ENCODE results near the gene SYNE4.

SYNE4 gene

DNA sequence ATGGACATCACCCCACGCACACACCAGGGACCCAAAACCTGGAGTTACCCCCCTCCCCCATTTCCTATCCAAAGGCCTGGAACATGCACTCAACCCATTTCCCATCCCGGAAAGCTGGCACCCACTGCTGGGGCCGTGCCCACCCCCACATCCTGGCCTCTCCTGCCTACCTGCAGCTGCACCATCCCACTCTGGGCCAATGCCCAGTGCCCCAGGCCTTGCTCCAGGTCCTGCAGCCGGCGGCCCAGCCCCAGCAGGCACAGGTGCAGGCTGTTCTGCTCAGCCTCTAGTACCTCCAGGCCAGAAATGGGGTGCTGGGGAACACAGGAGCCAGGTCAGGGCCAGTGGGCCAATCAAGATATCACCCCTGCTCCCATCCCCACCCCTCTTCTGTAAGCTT lies 1.7 kb downstream of the SYNE4 start:
- TF ChIP-seq, protein P1, sequence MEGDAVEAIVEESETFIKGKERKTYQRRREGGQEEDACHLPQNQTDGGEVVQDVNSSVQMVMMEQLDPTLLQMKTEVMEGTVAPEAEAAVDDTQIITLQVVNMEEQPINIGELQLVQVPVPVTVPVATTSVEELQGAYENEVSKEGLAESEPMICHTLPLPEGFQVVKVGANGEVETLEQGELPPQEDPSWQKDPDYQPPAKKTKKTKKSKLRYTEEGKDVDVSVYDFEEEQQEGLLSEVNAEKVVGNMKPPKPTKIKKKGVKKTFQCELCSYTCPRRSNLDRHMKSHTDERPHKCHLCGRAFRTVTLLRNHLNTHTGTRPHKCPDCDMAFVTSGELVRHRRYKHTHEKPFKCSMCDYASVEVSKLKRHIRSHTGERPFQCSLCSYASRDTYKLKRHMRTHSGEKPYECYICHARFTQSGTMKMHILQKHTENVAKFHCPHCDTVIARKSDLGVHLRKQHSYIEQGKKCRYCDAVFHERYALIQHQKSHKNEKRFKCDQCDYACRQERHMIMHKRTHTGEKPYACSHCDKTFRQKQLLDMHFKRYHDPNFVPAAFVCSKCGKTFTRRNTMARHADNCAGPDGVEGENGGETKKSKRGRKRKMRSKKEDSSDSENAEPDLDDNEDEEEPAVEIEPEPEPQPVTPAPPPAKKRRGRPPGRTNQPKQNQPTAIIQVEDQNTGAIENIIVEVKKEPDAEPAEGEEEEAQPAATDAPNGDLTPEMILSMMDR (conservative IDR thresholded peaks at IDR 0.05) = no peak
- H3K27ac ChIP-seq = peak overlapping the region; percentile 97

DNA sequence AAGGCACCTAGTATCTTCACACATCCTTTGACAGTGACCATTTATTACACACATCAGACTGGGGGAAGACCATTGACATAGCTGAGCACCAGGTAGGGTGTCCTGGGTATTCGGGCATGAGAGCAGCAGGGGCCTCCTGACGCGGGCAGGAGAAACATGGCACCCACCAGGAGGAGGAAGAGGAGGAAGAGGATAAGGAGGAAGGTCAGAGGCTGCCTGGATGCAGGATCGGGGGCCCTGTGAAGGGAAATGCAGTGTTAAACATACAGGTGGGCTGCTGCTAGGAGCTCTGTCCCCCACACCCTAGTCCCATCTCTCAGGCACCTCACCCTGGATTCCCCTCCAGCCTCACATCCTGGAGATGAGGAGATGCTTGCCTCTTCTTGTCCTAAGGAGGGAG lies 5.3 kb downstream of the SYNE4 start:
- TF ChIP-seq, protein P1 (conservative IDR thresholded peaks at IDR 0.05) = no peak

DNA sequence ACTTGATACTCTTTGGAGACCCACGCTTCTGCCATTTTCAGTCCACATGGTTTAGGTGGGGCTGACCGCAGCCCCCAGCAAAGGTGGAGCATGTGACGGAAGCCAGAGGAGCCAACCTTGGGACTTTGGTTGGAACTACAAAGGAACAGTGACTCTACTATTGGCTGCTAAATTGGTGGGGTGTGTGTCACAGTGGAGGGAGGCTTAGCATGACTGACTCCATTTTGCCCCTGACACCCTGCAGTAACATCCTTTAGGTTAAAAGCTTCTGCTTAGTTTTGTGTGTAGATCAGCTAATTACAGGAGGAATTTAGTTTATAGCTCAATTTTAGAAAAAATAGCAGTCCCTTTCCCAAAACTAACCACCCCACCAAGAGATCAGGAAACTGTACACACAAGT lies 7.0 kb downstream of the SYNE4 start:
- no peak overlapping the region for H3K27ac ChIP-seq
- TF ChIP-seq, protein P1 (conservative IDR thresholded peaks at IDR 0.05) = no peak

More for the DNA sequence above, 5.3 kb downstream of the SYNE4 start:
- H3K27ac ChIP-seq = no peak overlapping the region

DNA sequence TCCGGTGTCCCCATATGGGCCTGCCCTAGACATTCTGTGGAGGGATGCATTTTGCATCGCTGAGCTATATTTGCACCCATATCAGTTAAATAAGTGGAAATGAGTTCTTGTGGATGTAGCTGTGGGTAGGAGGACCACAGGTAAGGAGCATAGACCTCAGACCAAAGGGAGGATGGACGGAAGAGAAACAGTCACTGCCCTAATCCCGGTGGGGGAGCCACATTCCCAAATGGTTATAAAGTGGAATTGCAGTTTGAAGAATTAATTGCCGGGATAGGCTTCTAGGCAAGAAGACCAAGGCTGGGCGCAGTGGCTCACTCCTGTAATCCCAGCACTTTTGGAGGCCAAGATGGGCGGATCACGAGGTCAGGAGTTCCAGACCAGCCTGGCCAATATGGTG lies 11.8 kb downstream of the SYNE4 start:
- peak overlapping the region; percentile 90 for H3K27ac ChIP-seq
- TF ChIP-seq, protein P1 (conservative IDR thresholded peaks at IDR 0.05) = 0 out of 2 replicates have a peak, but pooled peaks have one; percentile 6

DNA sequence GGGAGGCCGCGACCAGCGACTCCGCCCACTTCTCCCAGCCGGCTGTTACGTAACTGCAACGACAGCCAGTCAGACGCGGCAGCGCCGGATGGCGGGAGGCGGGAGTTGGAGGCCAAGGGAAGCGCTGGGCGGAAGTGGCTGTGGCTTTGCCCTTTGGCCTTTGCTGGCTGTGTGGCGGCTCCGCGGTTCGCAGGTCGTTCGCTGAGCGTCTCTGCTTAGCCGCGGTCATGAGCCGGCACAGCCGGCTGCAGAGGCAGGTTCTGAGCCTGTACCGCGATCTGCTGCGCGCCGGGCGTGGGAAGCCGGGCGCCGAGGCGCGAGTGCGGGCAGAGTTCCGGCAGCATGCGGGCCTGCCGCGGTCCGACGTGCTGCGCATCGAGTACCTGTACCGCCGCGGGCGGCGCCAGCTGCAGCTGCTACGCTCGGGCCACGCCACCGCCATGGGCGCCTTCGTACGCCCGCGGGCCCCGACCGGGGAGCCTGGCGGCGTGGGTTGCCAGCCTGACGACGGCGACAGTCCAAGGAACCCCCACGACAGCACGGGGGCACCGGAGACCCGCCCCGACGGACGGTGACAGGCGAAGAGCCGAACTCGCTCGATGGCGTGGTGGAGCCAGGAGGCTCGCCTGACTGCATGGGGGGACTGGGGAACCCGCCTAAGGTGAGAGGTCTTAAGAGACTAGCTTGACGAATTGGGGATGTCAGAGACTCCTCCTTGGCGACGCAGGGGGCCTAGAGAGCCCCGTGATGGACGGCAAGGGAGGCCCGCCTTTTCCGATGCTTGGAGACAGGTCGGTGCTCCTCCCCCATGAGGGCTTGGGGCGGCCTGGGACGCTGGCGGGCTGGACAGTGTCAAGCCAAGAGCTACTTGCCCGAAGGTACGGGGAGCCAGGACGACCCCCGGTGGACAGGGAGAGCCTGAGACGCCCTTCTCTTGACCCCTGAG lies 13.3 kb downstream of the SYNE4 start, which contains the start of gene SDHAF1:
SDHAF1 (plus strand) TSS at position 141 of the 946 bp plus-strand sequence; CDS start at position 228, 87 bp downstream.
- TF ChIP-seq, protein P1 (conservative IDR thresholded peaks at IDR 0.05) = no peak
- peak within 1 kb of the TSS; percentile 90 for H3K27ac ChIP-seq

DNA sequence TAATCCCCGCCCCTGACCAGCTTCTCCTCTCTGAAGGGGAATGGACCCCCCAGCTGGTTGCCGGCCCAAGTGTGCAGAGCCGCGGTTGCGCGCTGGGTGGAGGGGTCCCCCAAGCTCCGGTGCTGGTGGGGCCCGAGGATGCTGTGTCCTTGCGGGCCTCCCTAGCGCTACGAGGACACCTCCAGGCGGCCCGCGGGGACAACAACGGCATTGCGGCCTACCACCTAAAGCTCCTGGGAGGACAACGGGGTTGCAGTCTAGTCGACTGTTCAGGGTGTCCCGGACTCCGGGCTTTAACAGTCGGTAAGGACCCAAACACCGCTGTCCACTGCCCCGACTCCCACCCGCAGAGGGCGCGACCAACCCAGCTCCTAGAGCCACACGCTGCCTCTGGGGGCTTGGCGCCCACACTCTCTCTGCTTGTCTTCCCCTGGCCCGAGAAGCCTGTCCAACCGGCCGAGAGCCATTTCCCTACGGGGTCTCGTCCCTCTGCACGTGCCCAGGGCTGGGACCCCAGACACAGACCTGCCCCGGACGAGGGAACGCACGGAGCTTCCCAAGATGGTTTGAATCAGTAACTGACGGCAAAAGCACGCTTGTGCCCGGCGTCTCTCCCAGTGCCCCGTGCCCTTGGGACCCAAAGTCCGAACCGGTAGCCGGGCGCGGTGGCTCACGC lies 14.6 kb downstream of the SYNE4 start:
- peak overlapping the region; percentile 90; the same call in 1 of the 2 replicates for H3K27ac ChIP-seq
- TF ChIP-seq, protein P1 (conservative IDR thresholded peaks at IDR 0.05) = no peak
